NOMO-1 (cell line): Measurements from ENCODE around the gene EXD3.

Experiments
- DNase-seq, 2 experiments: peaks; one replicate each; lab custom pipeline; 2025; ENCODE audit not compliant: unreplicated experiment in 2 of 2; lab: John Stamatoyannopoulos, UW

The EXD3 gene

DNA sequence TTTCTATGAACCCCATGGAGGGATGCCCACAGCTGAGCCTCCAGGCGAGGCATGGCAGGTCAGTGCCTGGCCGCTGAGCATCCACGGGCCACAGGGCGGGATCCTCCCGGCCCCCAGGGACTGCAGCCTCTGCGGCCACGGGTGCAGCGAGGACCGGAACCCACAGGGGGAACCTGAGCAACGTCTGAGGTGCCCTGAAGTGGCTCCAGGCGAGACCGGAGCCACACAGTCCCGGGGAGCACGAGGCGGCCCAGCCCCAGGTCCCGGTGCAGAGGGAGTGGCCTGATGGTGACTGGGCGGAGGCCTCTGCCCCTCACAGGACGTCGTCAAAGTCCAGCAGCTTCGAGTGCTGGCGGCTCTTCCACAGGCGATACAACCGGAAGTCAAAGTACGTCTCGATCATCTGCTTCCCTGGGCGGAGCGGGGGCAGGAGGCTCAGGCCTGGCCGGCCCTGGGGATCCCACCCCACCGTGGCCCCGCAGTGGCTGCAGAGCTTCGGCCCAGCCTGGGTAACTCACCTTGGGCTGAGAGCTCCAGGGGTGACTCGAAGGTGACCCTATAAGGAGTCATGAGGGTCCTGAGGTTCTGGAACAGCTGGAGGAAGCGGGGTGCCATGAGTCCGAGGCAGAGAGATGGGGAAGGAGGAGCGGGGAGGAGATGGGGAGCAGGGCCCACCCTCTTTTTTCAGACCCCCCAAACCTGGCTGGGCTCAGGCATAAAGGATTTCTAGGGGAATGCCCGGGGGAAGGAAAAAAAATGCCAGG lies 26.3 kb upstream of the EXD3 start:
- no peak for DNase-seq

DNA sequence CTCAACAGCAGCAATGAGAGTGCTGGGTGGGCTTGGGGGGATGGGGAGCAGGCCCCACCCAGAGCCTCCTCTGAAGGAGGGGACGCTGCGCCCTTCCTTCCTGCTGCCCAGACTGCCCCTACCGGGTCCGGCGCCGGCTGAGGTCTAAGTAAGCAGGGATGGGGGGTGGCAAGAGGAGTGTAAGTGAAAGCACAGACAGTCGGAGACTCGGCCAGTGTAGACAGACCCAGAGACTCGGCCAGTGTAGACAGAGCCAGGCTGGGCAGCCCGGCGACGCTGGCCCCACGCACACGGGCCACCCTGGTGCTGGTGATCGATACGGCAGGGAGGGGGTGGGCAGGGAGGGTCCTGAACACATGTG lies 25.6 kb upstream of the EXD3 start:
- DNase-seq: no peak

DNA sequence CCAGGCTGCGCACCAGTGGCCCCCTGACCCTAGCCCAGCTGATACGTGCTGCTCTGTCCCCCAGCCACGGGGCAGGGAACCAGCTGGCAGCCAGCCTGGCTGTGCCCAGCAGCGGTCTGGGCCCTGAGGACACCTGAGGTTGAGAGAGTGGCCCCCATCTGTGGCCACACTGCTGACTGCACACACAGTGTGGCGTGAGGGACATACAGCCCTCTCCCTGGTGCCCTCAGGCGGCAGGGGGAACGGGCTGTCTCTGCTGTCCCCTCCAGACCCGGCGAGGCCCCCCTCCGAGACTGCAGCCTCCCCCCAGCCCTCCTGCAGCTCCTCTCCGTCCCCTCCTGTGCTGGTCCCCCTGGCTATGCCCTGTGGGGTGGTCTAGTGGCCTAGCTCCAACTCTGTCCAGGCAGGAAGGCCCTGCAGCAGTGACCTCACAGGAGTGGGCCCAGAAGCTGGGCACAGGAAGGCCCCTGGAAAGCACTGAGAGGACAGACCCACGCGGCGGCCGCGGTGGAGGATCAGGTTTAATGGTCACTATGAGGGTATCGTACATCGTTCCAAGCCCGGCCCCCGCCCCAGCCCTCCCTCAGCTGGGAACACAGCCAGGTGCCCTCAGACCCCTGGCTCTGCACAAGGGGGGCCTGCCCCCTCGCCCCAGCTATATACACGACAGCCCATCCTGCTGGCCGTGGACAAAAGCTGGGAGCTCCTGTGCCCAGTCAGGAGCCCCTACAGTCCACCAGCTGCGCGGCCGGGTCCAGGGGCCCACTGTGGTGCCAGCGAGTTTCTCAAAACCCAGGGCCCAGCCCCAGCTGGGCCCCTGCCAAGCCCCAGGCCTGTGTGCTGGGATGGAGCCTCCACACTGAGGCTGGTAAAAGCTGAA lies 25.0 kb upstream of the EXD3 start:
- no peak for DNase-seq

DNA sequence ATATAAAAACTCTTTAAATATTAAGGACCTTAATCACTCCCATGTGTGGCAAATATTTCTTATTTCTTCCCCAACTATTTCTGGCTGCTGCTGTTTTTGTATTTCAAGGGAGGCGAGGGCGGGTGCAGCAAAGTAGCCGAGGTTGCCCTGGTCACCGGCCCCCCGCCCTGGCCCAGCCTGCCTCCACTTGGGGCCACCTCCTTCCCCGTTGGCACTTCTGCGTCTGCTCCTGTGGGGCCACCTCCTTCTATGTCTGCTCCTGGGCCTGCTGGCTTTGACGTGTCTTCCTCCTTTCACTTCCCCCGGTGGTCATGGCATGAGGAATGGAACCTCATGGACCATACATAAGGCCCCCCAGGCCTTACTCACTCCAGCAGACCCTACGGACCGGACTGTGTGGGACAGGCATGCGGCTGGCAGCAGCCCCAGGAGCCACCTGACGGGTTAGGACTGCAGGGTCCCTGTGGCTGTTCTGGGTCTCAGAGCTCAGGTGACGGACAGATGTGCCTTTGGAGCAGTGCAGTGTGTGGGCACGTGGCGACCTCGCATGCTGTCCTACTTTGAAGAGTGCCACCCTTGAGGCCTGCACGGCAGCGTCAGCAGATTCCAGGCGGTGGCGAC lies 24.0 kb upstream of the EXD3 start:
- DNase-seq: peak; percentile 85 to 87

DNA sequence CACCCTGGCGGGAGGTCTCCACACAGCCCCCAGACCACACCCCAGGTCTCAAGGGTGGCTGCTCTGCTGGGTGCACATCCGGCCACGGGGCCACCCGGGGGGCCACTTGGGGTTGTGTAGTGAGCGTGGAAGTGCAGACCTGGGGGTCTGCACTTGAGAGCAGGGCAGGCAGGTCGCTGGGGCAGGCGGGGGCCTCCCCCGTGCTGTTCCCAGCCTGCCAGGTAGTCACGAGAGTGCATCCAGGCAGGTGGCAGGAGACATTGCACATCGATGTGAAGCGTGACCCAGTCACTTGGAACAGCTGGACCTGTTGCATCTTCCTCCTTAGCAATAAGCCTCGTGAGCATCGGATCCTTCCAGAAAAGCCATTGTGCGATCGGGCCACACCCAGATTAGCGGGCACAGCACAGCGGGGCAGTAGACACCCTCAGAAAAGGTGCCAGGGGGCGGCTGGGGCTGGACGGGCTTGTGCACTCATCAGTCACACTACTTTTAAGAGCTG lies 23.0 kb upstream of the EXD3 start:
- DNase-seq: no peak

DNA sequence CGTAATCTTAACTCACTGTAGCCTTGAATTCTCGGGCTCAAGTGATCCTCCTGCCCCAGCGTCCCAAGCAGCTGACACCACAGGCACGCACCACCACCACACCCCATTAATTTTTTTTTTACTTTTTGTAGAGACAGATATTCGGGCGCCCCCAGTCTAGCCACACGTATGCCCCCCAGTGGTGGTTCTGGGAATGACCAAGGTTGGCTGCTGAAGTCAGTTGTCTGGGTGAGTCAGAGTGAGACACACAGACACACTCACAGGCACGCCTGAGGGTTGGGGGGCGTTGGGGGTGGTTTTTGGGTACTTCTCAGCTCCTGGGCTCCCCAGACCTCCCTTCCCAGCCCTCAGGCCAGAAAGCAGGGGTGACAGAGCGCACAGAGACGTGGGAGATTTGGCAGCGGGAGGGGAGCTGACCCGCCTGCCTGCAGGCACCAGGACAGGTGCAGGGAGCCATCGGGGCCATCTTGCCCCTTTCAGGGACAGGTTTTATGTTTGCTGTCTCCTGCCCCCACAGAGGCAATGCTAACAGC lies 22.4 kb upstream of the EXD3 start:
- DNase-seq: peak; percentile 65 to 67

DNA sequence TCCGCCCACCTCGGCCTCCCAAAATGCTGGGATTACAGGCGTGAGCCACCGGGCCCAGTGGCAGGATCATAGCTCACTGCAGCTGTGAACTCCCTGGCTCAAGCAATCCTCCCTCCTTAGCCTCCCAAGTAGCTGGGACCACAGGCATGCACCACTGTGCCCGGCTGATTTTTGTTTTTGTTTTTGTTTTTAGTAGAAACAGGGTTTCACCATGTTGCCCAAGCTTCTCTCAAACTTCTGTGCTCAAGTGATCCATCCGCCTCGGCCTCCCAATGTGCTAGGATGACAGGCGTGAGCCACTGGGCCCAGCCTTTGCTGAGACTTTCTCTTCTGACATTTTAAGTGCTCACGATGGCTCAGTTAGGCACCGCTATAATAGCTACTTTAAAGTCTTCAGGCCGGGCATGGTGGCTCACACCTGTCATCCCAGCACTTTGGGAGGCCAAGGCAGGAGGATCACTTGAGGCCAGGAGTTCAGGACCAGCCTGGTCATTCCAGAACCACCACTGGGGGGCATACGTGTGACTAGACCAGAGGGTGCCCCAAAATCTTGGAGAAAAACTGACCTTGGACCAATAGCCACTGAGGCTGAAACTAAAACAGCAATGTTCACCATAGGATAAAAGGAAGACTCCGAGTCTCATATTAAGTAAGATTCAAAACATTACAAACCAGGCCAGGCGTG lies 21.3 kb upstream of the EXD3 start:
- no peak for DNase-seq

DNA sequence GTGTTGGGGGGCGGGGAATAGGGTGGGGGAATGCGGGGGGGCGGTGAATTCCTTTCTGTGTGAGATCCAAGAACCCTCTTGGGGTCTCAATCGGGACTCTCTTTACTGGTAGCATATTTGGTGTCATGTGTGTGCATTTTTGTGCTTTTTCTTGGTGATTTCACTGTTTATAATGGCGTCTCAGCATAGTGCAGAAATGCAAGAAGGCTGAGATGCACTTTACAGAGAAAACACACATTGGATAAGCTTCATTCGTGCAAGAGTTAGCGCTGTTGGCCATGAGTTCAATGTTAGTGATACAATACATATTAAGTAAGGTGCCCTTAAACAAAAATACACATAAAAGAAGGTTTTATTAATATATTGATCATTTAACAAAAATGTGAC lies 19.0 kb upstream of the EXD3 start:
- no peak for DNase-seq

DNA sequence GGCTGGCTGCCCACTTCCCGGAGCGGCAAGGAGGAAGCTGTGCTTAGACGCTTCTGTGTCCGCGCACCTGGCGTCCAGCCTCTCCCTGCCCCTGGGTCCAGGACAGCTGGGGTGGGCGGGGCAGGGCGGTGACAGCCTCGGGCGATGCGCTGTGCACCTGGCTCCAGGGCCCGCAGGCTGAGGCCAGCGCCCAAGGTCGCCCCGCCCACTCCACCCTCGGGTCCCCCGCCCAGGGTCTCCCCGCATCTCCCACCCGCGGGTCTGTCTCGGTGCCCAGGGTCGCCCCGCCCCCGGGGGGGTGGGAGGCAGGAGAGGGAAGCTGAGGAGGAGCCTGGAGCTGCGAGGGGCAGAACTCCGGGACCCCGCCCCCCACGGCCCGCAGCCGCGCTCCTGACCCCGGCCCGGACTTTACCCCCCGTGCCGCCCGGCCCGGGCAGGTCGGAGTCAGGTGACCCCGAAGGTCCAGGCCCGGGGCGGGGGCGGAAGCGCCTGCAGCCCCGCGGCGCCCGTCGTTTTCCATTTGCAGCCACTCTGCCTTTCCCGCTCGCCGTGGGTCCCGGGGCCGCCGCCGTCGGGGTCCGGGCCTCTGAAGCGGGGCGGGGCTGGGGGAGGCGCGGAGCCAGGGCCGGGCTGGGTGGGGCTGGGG lies 18.4 kb upstream of the EXD3 start, which contains the start of gene ENTPD8:
Gene ENTPD8 (minus strand): TSS at position 69 of the 646 bp plus-strand sequence. CDS start 3,072 bp downstream, outside the sequence.
- DNase-seq: peak; percentile 40 to 63

DNA sequence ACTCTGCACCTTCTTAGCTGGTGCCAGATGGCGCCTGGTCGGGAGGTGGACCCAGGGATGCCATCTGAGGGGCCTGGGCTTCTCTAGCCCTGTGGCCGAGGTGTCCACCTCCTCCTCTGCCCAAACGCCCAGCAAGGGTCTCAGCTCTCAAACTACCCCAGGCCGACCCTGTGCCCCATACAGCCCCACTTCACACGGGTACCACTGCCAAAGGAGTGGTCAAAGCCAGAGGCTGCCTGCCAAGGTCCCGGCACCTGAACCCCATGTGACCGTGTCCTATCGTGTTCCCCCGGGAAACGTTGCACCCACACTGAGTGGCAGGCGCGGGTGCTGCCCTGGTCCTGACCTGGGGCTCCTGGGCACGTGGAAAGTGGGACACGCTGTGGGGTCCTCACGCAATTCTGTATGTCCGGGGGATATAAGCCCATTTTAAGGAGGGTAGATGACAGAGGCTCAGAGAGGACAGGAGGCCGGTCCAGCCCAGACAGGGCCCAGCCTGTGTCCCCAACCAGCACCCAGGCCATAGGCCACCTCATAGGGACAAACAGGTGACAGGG lies 16.3 kb upstream of the EXD3 start:
- no peak for DNase-seq

DNA sequence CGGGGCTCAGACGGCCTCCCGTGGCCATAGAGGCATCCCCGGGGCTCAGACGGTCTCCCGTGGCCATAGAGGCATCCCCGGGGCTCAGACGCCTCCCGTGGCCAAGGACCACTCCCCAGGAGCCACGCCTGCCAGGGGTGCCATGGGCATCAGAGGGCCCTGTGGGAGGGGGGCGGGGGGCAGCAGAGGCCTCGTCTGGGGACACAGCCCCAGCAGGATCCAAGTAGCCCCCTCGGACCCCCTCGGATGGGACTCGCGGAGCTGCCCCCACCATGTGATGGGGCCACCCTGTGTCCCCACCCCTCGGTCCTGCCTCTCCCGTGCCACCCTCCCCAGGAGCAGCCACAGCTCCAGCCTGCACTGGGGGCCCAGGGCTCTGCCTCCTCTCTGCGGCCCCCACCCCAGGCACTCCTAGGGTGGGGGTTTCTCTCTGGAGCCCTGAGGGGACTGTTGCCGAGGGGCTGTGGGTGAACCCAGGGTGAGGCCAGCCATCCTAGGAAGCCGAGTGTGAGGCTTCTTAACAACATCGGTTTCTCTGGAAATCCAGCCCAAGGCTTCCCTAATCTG lies 15.7 kb upstream of the EXD3 start:
- DNase-seq: no peak

DNA sequence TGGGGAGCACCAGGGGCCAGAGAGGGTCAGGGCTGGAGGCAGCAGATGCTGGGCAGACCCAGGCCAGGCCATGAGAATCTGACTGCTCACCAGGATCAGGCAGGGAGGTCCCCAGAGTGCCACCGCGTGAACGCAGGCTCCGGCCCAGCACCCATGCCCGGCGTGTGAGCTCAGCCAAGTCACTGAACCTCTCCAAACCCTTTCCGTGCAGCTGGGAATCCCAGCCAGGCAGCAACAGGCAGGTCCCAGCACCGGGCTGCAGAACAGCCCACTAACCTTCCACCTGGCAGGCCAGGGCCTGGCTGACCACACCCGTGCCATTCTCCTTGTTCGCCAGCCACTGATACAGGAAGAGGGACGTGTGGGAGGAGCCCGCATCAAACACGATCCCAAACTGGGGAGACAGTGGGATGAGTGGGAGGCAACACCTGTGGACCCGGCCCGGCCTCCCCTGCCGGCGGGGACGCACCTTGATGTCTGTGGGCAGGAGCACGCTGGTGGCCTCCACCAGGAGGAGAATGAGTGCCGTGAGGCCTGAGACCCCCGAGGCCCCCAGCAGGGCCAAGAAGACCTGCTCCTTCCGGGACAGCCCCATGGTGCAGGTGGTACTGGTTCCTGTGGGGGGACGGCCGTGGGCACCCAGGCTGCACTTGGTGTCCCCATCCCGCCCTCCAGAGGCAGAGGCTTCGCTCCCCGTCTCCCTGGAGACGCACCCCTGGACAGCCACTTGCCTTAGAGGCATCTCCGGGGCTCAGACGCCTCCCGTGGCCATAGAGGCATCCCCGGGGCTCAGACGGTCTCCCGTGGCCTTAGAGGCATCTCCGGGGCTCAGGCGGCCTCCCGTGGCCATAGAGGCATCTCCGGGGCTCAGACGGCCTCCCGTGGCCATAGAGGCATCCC lies 15.0 kb upstream of the EXD3 start:
- no peak for DNase-seq

DNA sequence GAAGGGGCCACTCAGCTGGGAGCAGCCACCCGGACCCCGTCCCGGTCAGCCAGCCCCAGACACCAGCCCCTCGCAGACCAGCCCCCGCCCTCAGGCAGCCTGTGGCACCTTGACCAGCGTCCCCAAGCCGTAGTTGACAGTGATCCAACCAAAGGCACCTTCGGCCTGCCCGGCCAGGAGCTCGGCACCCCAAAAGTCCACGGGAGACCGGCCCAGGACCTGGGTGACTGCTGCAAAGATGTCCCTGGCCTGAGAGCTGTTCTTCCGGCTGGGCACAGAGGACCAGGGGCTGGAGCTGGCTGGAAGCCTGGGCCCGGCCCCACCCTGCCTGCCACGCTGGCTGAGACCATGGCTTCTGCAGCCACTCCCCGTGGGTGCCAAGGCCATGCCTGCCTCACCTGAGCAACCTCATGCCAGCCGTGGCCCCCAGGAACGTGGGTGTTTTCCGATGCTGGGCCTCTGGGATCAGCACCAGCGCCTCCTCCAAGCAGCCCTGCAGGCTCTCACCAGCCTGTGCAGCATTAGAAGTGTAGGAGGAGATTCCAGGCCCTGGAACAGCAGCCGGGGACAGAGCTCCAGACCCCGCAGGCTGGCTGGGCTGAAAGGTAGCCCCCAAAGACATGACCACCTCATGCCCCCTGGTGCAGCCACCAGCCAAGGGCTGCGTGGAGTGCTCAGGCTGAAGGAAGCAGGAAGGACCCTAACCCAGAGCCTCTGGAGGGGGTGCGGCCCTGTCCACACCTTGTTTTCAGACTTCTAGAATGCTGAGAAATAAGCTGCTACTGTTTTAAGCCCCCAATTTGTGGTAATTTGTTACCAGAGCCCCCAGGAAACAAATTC lies 14.0 kb upstream of the EXD3 start:
- no peak for DNase-seq

DNA sequence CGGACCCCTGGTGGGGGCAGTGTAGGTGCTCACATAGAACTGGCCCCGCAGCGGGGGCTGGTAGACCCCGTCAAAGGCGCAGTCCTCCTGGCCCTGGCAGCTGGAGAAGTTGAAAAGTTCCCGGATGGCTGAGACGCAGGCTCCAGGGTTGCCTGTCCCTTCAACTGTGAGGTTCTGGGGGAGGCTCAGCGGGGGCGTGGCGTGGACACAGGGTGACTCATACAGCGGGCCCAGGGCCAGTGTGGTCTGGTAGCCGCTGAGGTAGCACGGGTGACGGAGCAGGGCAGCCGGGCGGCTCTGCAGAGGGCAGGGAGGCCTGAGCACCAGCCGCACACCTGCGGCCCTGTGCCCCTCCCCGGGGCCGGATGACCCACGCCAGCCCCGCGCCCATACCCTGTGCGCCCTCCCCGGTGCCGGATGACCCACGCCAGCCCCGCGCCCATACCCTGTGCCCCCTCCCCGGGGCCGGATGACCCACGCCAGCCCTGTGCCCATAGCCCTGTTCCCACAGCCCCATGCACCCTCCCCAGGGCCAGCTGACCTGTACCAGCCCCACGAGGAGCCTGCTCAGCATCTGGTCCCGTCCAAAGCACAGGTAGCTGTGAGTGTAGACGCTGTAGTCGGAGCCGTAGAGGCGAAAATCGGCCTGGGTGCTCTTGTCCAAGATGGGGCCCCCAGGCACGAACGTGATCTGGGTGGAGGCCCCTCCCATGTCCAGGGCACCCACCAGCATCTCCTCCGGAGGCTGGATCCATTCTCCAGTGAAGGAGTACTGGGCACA lies 13.2 kb upstream of the EXD3 start:
- DNase-seq: peak; percentile 60 to 62

DNA sequence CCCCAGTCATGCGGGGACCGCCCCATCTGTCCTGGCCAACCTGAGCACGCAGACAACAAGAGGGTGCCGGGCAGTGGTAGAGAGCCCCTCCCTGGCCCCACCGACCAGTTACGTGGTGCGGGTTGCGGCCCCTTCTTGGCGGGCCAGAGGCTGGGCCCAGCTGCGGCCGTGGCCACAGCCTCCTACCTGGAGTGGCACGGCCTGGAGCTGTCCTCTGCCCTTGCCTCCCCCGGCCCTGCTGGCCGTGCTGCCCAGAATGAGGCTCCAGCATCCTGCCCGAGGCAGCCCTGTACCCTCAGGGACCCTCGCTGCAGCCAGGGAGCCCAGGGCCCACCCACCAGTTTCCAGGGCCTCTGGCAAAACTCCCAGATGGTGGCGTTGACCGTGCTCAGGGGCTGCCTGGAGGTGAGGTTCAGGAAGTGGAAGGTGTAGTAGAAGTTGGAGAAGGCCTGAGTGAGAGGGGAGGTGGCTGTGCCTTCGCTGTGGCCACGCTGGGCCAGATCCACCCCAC lies 12.5 kb upstream of the EXD3 start:
- no peak for DNase-seq

DNA sequence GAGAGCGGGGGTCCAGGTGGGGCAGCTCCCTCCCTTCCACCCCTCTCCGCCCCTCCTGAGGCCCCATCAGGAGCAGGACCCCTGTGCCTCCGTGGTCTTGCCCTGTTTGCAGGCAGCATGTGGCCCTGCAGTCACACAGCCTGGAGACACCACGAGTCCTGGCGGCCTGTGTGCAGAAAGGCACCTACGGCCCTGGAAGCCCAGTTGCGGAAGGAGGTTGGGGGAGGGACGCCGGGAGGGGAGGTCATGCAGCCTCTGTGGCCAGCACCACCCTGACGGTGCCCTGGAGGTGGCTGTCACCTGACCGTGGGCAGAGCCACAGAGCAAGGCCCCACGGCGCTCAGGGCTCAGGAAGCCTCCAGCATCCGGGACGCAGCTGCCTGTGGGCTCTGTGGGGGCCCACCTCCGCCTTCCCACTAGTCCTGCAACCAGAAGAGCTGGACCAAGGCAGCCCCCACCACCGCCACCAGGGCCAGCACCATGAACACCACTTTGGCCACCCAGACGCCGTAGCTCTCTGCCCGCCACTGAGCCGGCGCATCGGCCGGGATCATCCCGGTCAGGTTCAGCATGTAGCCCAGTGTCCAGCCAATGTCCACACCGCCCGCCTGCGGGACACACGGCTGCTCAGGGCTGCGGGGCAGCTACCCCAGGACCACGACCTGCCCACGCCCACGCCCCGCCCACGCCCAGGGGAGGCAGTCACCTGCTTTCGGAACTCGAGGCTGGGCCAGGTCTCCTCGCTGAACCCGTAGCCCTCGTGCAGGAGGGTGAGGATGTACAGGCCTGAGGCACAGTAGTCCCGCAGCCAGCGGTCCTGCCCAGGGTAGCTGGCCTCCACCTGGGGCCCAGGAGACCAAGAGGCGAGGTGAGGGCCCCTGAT lies 11.8 kb upstream of the EXD3 start:
- no peak for DNase-seq
